Thyroid gland (tissue), 4 donors: ENCODE measurements around the gene ACOX1. TPM values are rescaled to one million over a fixed set of nuclear protein-coding genes. Genes with fewer than 3 reads are reported as not detected.
A peak's percentile ranks its signal among the peaks of the same experiment; 100 is the strongest.

ENCODE experiments used
- DNase-seq, 2 donors: peaks; one replicate each; pipeline ENCODE4 v3.0.0-alpha.2; 2019
- H3K27ac ChIP-seq, 3 donors: fragments of 200-600 bp; sonication (generic); 1 replicate in 2 of 3; 2 replicates in 1 of 3; pipeline ENCODE4 v1.5.1; 2016 to 2019; ENCODE audit warnings: mild to moderate bottlenecking in 1 of 3, moderate library complexity in 1 of 3
- H3K27me3 ChIP-seq: fragments of 200-600 bp; sonication (generic); one replicate; pipeline ENCODE4 v1.5.1; 2019
- H3K36me3 ChIP-seq, 2 donors: fragments of 200-600 bp; sonication (generic); one replicate each; pipeline ENCODE4 v1.5.1; 2016 to 2019
- H3K4me1 ChIP-seq, 2 donors: fragments of 200-600 bp; sonication (generic); one replicate each; pipeline ENCODE4 v1.5.1; 2017 to 2019
- H3K4me3 ChIP-seq, 3 donors: fragments of 200-600 bp; sonication (generic); replicated peaks in 1 of 3; 1 replicate in 2 of 3; 2 replicates in 1 of 3; pipeline ENCODE4 v1.5.1; 2016; ENCODE audit warnings: mild to moderate bottlenecking in 1 of 3
- H3K9me3 ChIP-seq: fragments of 200-600 bp; sonication (generic); one replicate; pipeline ENCODE4 v1.5.1; 2017
- CTCF ChIP-seq, 6 experiments: fragments of 200-600 bp in 3 of 6; fragments of 450-650 bp in 3 of 6; sonication (generic) in 3 of 6; IDR thresholded peaks; one replicate each; pipeline ENCODE4 v1.5.1; 2016 to 2019; ENCODE audit warnings: antibody characterized with exemption in 6 of 6, mild to moderate bottlenecking in 2 of 6, inconsistent platforms in 1 of 6, moderate library complexity in 1 of 6
- POLR2A ChIP-seq, 2 donors: fragments of 450-650 bp; IDR thresholded peaks; one replicate each; pipeline ENCODE4 v1.6.1; 2017; ENCODE audit warnings: antibody characterized with exemption in 2 of 2, mild to moderate bottlenecking in 2 of 2, moderate library complexity in 1 of 2
- WGBS, 2 donors: methylation state at CpG; one replicate each; pipeline ENCODE4 v1.1.5; 2017; 5-methylcytosine and 5-hydroxymethylcytosine counted together
- intact Hi-C: fragments of 100-400 bp; cut with DNase I; formaldehyde crosslinking; loops from one replicate; pipeline ENCODE4 v1.15.1; 2023
- total RNA-seq, 4 donors: library from RNA; depleted of rRNA; stranded (reverse); fragments of >200 nt; gene quantifications; one replicate each; pipeline ENCODE4 v1.2.3, GENCODE V29; 2016

ACOX1 gene
- total RNA-seq, 4 donors from 2014 or later: 59.6 to 102 (median 75.5) TPM

GRCh38 chr17:75919611-75920010 lies 59.4 kb downstream of the ACOX1 start:
- Histone ChIP-seq H3K9me3 (no peaks in the 10 kb centered on the region), H3K4me1 (peaks cover 32 to 45% of the 10 kb centered on the region in 2 donors), H3K36me3 (peaks cover 0 to 10% of the 10 kb centered on the region in 2 donors), H3K27ac (peak overlapping the region in 1 of 3 donors; percentile 47), H3K4me3 (no peak overlapping the region), H3K27me3 (no peaks in the 10 kb centered on the region)
- DNase-seq: no peak
- 89 to 93% methylated on average over 19 to 21 of the region's 22 CpGs for WGBS, 2 donors
- no peak for TF ChIP-seq CTCF (IDR thresholded peaks at IDR 0.05)
- TF ChIP-seq POLR2A (IDR thresholded peaks at IDR 0.05): no peak
- intact Hi-C loops: no loop called here

GRCh38 chr17:75917917-75918445 lies 61.0 kb downstream of the ACOX1 start:
- peaks cover 8 to 21% of the 10 kb centered on the region in 2 donors for H3K36me3 ChIP-seq
- intact Hi-C loops: no loop called here
- peaks cover 19 to 34% of the 10 kb centered on the region in 2 donors for H3K4me1 ChIP-seq
- no peak overlapping the region for H3K4me3 ChIP-seq
- H3K27me3 ChIP-seq: no peaks in the 10 kb centered on the region
- TF ChIP-seq POLR2A (IDR thresholded peaks at IDR 0.05) (no peak), CTCF (IDR thresholded peaks at IDR 0.05) (no peak)
- WGBS, 2 donors: 94 to 97% methylated on average over 14 to 26 of the region's 31 CpGs
- H3K27ac ChIP-seq: no peak overlapping the region
- no peaks in the 10 kb centered on the region for H3K9me3 ChIP-seq
- DNase-seq: no peak

GRCh38 chr17:75917141-75917916 lies 61.6 kb downstream of the ACOX1 start:
- H3K4me3 ChIP-seq: no peak overlapping the region
- H3K36me3 ChIP-seq: peaks cover 8 to 21% of the 10 kb centered on the region in 2 donors
- no peaks in the 10 kb centered on the region for H3K27me3 ChIP-seq
- H3K9me3 ChIP-seq: no peaks in the 10 kb centered on the region
- no peak overlapping the region for H3K27ac ChIP-seq
- WGBS, 2 donors: 92% methylated on average over 18 to 22 of the region's 23 CpGs
- no peak for TF ChIP-seq CTCF (IDR thresholded peaks at IDR 0.05)
- no peak for TF ChIP-seq POLR2A (IDR thresholded peaks at IDR 0.05)
- no peak for DNase-seq
- H3K4me1 ChIP-seq: peaks cover 12 to 27% of the 10 kb centered on the region in 2 donors
- intact Hi-C loops: no loop called here

- peaks cover 8 to 21% of the 10 kb centered on the region in 2 donors for H3K36me3 ChIP-seq
- 90 to 100% methylated on average over 4 to 8 of the region's 8 CpGs for WGBS, 2 donors
- peaks cover 14 to 20% of the 10 kb centered on the region in 2 donors for H3K4me1 ChIP-seq
- no peak for TF ChIP-seq POLR2A (IDR thresholded peaks at IDR 0.05)
- H3K4me3 ChIP-seq: no peak overlapping the region
- intact Hi-C loops: no loop called here
- H3K9me3 ChIP-seq: no peaks in the 10 kb centered on the region
- H3K27ac ChIP-seq: no peak overlapping the region
- DNase-seq: no peak
- no peaks in the 10 kb centered on the region for H3K27me3 ChIP-seq
These were observed 63.7 kb downstream of the ACOX1 start for GRCh38 chr17:75915268-75915667.

GRCh38 chr17:75914643-75915267 lies 64.2 kb downstream of the ACOX1 start:
- intact Hi-C loops: no loop called here
- no peak overlapping the region for H3K27ac ChIP-seq
- no peaks in the 10 kb centered on the region for H3K27me3 ChIP-seq
- H3K4me3 ChIP-seq: no peak overlapping the region
- no peak for DNase-seq
- peaks cover 14 to 20% of the 10 kb centered on the region in 2 donors for H3K4me1 ChIP-seq
- no peaks in the 10 kb centered on the region for H3K9me3 ChIP-seq
- H3K36me3 ChIP-seq: peaks cover 8 to 21% of the 10 kb centered on the region in 2 donors
- TF ChIP-seq CTCF (IDR thresholded peaks at IDR 0.05) (no peak), POLR2A (IDR thresholded peaks at IDR 0.05) (no peak)
- WGBS, 2 donors: 94 to 95% methylated on average over 29 to 31 of the region's 34 CpGs
